Liver (tissue), 9 donors: ENCODE measurements around the gene LAMC2. TPM values are rescaled to one million over a fixed set of nuclear protein-coding genes. Genes with fewer than 3 reads are reported as not detected.
"Not testable (repeated sequence)": the region's sequence is repeated elsewhere in the genome, so short reads cannot be mapped to it uniquely, and the experiment has no call there.

ENCODE experiments used
- DNase-seq: peaks from one replicate; pipeline ENCODE4 v3.0.0-alpha.2; 2017; ENCODE audit warnings: low spot score
- H3K27ac ChIP-seq, 2 donors: one replicate each; pipeline ENCODE4 v1.7.0; 2013; ENCODE audit warnings: inconsistent platforms in 2 of 2, low read length in 2 of 2, control low read depth in 1 of 2, low read depth in 1 of 2, mild to moderate bottlenecking in 1 of 2
- H3K27me3 ChIP-seq, 4 donors: one replicate each; pipeline versions ENCODE4 v1.6.1 to v1.7.0; 2013; ENCODE audit warnings: low read length in 3 of 4, inconsistent platforms in 1 of 4, mild to moderate bottlenecking in 1 of 4, moderate library complexity in 1 of 4; ENCODE audit not compliant: control insufficient read depth in 4 of 4, insufficient read depth in 4 of 4
- H3K36me3 ChIP-seq, 4 donors: one replicate each; pipeline versions ENCODE4 v1.6.1 to v1.7.0; 2013; ENCODE audit warnings: low read length in 3 of 4, mild to moderate bottlenecking in 3 of 4, low read depth in 1 of 4, moderate library complexity in 1 of 4; ENCODE audit not compliant: control insufficient read depth in 4 of 4, insufficient read depth in 3 of 4
- H3K4me1 ChIP-seq, 4 donors: one replicate each; pipeline versions ENCODE4 v1.6.1 to v1.7.0; 2013; ENCODE audit warnings: low read length in 3 of 4, mild to moderate bottlenecking in 3 of 4, moderate library complexity in 1 of 4; ENCODE audit not compliant: control insufficient read depth in 4 of 4, insufficient read depth in 4 of 4
- H3K4me3 ChIP-seq, 3 donors: one replicate each; pipeline versions ENCODE4 v1.6.1 to v1.7.0; 2013; ENCODE audit warnings: low read length in 3 of 3, control low read depth in 1 of 3, low read depth in 1 of 3, mild to moderate bottlenecking in 1 of 3
- H3K9ac ChIP-seq, 2 donors: one replicate each; pipeline ENCODE4 v1.7.0; 2013; ENCODE audit warnings: low read length in 2 of 2, mild to moderate bottlenecking in 2 of 2, moderate library complexity in 2 of 2, control low read depth in 1 of 2, low read depth in 1 of 2
- H3K9me3 ChIP-seq, 4 donors: one replicate each; pipeline versions ENCODE4 v1.6.1 to v1.7.0; 2013; ENCODE audit warnings: low read length in 3 of 4; ENCODE audit not compliant: control insufficient read depth in 4 of 4
- CTCF ChIP-seq: fragments of 150-350 bp; IDR thresholded peaks from 2 replicates; pipeline ENCODE4 v1.5.1; 2017; ENCODE audit warnings: improper control_type of control experiment, low read depth, low read length; ENCODE audit not compliant: missing input control
- FOXA1 ChIP-seq: IDR thresholded peaks from 2 replicates; pipeline ENCODE4 v1.6.1; 2016; ENCODE audit warnings: antibody characterized with exemption
- FOXA2 ChIP-seq: IDR thresholded peaks from 2 replicates; pipeline ENCODE4 v1.6.1; 2016; ENCODE audit warnings: antibody characterized with exemption
- GABPA ChIP-seq, 2 donors: IDR thresholded peaks in 1 of 2; conservative IDR thresholded peaks in 1 of 2; 2 replicates each; pipeline ENCODE4 v1.6.1; 2016; ENCODE audit warnings: antibody characterized with exemption in 2 of 2, mild to moderate bottlenecking in 1 of 2, moderate library complexity in 1 of 2
- HNF4A ChIP-seq, 2 donors: conservative IDR thresholded peaks; 2 replicates each; pipeline ENCODE4 v1.6.1; 2016; ENCODE audit warnings: antibody characterized with exemption in 2 of 2, mild to moderate bottlenecking in 2 of 2
- HNF4G ChIP-seq: IDR thresholded peaks from 2 replicates; pipeline ENCODE4 v1.6.1; 2016; ENCODE audit warnings: antibody characterized with exemption
- JUND ChIP-seq, 2 donors: IDR thresholded peaks; 2 replicates each; pipeline ENCODE4 v1.6.1; 2016; ENCODE audit warnings: antibody characterized with exemption in 2 of 2
- MAX ChIP-seq: IDR thresholded peaks from 2 replicates; pipeline ENCODE4 v1.6.1; 2016; ENCODE audit warnings: antibody characterized with exemption
- NR2F2 ChIP-seq: IDR thresholded peaks from 2 replicates; pipeline ENCODE4 v1.6.1; 2016; ENCODE audit warnings: antibody characterized with exemption
- RAD21 ChIP-seq, 2 donors: IDR thresholded peaks; 2 replicates each; pipeline ENCODE4 v1.6.1; 2016; ENCODE audit warnings: antibody characterized with exemption in 2 of 2, mild to moderate bottlenecking in 2 of 2
- RXRA ChIP-seq, 2 donors: IDR thresholded peaks; 2 replicates each; pipeline ENCODE4 v1.6.1; 2017 to 2018; ENCODE audit warnings: antibody characterized with exemption in 2 of 2, mild to moderate bottlenecking in 1 of 2
- SP1 ChIP-seq: IDR thresholded peaks from 2 replicates; pipeline ENCODE4 v1.6.1; 2018; ENCODE audit warnings: antibody characterized with exemption, mild to moderate bottlenecking
- TAF1 ChIP-seq: conservative IDR thresholded peaks from 2 replicates; pipeline ENCODE4 v1.6.1; 2016; ENCODE audit warnings: antibody characterized with exemption, mild to moderate bottlenecking
- YY1 ChIP-seq: IDR thresholded peaks from 2 replicates; pipeline ENCODE4 v1.6.1; 2016; ENCODE audit warnings: antibody characterized with exemption, mild to moderate bottlenecking
- WGBS: extraction: QIAGEN DNeasy Blood & Tissue Kit; methylation state at CpG from one replicate; pipeline ENCODE4 v1.1.7; 2013; 5-methylcytosine and 5-hydroxymethylcytosine counted together
- polyA plus RNA-seq, 2 donors: library from polyadenylated mRNA; stranded (reverse) in 1 of 2; unstranded in 1 of 2; fragments of 200-250 nt in 1 of 2; fragments of >200 nt in 1 of 2; fragmentation: Nextera tagmentation in 1 of 2; extraction: Ambion mirVana in 1 of 2; gene quantifications; one replicate each; pipeline versions ENCODE4 v1.2.1 to v1.2.3, GENCODE V29; 2013 to 2015
- total RNA-seq, 2 donors: library from RNA; depleted of rRNA; stranded (reverse); fragments of >200 nt; gene quantifications; one replicate each; pipeline ENCODE4 v1.2.3, GENCODE V29; 2014
- TF ChIP-seq, protein P1 (sequence below): IDR thresholded peaks from 2 replicates; pipeline ENCODE4 v1.6.1; 2016; ENCODE audit warnings: antibody characterized with exemption
- TF ChIP-seq, protein P2 (sequence below): IDR thresholded peaks from 2 replicates; pipeline ENCODE4 v1.6.1; 2016; ENCODE audit warnings: antibody characterized with exemption
- donor health status: healthy.
- donor health status: healthy.
- donor health status: healthy.
- donor health status: healthy.
- donor health status: healthy.

Gene LAMC2
- total and polyA plus RNA-seq, 4 donors: 0.05 to 0.42 (median 0.16) TPM

DNA sequence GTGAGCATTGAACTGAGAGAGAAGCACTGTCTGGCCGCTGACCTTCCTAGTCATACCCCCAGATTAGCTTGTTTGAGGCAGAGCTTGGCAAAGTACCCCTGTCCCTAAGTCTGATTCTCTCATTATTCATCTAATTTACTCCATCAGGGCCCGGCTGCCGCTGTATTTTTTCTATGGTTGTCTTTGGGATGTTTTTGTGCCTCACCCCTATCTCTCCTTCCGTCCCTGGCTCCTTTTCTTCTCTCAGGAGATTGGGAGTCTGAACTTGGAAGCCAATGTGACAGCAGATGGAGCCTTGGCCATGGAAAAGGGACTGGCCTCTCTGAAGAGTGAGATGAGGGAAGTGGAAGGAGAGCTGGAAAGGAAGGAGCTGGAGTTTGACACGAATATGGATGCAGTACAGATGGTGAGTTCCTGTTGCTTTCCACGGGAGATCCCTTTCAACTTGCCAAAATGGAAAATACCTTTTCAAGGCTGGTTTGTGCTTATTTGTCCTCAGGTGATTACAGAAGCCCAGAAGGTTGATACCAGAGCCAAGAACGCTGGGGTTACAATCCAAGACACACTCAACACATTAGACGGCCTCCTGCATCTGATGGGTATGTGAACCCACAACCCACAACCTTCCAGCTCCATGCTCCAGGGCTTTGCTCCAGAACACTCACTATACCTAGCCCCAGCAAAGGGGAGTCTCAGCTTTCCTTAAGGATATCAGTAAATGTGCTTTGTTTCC is 53.9 kb downstream of the LAMC2 start:
- no peaks in the 10 kb centered on the region for H3K9me3 ChIP-seq
- no peak overlapping the region for H3K9ac ChIP-seq
- no peak for DNase-seq
- no peak for TF ChIP-seq FOXA1
- TF ChIP-seq YY1: no peak
- TF ChIP-seq MAX: no peak
- no peak for TF ChIP-seq HNF4A (conservative IDR thresholded peaks at IDR 0.05)
- TF ChIP-seq FOXA2: no peak
- no peak for TF ChIP-seq NR2F2
- TF ChIP-seq HNF4G: no peak
- TF ChIP-seq RAD21 (IDR thresholded peaks at IDR 0.05): no peak
- TF ChIP-seq CTCF: no peak
- TF ChIP-seq JUND (IDR thresholded peaks at IDR 0.05): no peak
- TF ChIP-seq, protein P1, sequence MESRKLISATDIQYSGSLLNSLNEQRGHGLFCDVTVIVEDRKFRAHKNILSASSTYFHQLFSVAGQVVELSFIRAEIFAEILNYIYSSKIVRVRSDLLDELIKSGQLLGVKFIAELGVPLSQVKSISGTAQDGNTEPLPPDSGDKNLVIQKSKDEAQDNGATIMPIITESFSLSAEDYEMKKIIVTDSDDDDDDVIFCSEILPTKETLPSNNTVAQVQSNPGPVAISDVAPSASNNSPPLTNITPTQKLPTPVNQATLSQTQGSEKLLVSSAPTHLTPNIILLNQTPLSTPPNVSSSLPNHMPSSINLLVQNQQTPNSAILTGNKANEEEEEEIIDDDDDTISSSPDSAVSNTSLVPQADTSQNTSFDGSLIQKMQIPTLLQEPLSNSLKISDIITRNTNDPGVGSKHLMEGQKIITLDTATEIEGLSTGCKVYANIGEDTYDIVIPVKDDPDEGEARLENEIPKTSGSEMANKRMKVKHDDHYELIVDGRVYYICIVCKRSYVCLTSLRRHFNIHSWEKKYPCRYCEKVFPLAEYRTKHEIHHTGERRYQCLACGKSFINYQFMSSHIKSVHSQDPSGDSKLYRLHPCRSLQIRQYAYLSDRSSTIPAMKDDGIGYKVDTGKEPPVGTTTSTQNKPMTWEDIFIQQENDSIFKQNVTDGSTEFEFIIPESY: no peak
- TF ChIP-seq GABPA (IDR thresholded peaks at IDR 0.05 in 1 of 2, conservative IDR thresholded peaks at IDR 0.05 in 1 of 2): no peak
- no peaks in the 10 kb centered on the region for H3K4me1 ChIP-seq
- no peak overlapping the region for H3K27ac ChIP-seq
- no peaks in the 10 kb centered on the region for H3K36me3 ChIP-seq
- 87% methylated on average over 8 of the region's 8 CpGs for WGBS
- H3K27me3 ChIP-seq: no peaks in the 10 kb centered on the region
- H3K4me3 ChIP-seq: no peak overlapping the region

- WGBS: 78% methylated on average over 4 of the region's 4 CpGs
- no peak for DNase-seq
- Histone ChIP-seq H3K36me3 (no peaks in the 10 kb centered on the region), H3K4me1 (no peaks in the 10 kb centered on the region), H3K9ac (no peak overlapping the region), H3K9me3 (no peaks in the 10 kb centered on the region), H3K27me3 (no peaks in the 10 kb centered on the region), H3K27ac (no peak overlapping the region), H3K4me3 (no peak overlapping the region)
- TF ChIP-seq RXRA (IDR thresholded peaks at IDR 0.05) (no peak), HNF4A (conservative IDR thresholded peaks at IDR 0.05) (no peak), HNF4G (no peak), GABPA (IDR thresholded peaks at IDR 0.05 in 1 of 2, conservative IDR thresholded peaks at IDR 0.05 in 1 of 2) (no peak), NR2F2 (no peak), CTCF (no peak), SP1 (no peak), RAD21 (IDR thresholded peaks at IDR 0.05) (no peak), TAF1 (no peak)
- TF ChIP-seq, protein P2, sequence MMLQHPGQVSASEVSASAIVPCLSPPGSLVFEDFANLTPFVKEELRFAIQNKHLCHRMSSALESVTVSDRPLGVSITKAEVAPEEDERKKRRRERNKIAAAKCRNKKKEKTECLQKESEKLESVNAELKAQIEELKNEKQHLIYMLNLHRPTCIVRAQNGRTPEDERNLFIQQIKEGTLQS: no peak
Measured at GRCh38 chr1:183240526-183240825, 54.4 kb downstream of the LAMC2 start.

- DNase-seq: not testable (repeated sequence)
Measured at GRCh38 chr1:183240853-183241252, 54.8 kb downstream of the LAMC2 start.

More at GRCh38 chr1:183240853-183241252, 54.8 kb downstream of the LAMC2 start:
- not testable (repeated sequence) for H3K9me3 ChIP-seq, H3K4me3 ChIP-seq, H3K9ac ChIP-seq, H3K27ac ChIP-seq, H3K4me1 ChIP-seq, H3K27me3 ChIP-seq, H3K36me3 ChIP-seq
- 95% methylated on average over 8 of the region's 8 CpGs for WGBS
